NOMO-1 treated with DMSO at 0.1 percent for 48 hours (cell line): ENCODE measurements around the gene RFTN2.
"Not testable (repeated sequence)": the region's sequence is repeated elsewhere in the genome, so short reads cannot be mapped to it uniquely, and the experiment has no call there.

Source experiments
- DNase-seq: peaks from one replicate; lab custom pipeline; 2025; ENCODE audit not compliant: unreplicated experiment; lab: John Stamatoyannopoulos, UW

RFTN2 gene, protein sequence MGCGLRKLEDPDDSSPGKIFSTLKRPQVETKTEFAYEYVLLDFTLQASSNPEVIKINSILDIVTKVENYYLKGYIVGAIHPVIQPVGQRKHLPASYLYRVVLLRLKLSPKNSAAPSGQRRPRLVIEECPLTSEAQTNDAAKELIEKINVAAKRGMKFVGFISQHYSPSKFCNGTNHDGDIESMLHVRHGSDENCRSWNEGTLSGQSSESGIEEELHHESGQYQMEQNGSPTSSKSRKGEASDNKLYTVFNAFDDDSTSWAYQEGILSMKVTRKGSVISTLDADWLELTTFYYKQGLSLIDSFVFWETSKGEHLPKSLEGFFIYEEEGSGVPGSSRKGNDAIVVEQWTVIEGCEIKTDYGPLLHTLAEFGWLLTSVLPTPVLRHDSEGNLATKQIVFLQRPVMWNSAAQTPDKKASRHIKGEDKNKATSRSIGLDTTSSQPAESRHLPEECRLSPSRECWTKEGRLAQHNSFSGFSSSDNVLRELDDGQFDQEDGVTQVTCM

DNA sequence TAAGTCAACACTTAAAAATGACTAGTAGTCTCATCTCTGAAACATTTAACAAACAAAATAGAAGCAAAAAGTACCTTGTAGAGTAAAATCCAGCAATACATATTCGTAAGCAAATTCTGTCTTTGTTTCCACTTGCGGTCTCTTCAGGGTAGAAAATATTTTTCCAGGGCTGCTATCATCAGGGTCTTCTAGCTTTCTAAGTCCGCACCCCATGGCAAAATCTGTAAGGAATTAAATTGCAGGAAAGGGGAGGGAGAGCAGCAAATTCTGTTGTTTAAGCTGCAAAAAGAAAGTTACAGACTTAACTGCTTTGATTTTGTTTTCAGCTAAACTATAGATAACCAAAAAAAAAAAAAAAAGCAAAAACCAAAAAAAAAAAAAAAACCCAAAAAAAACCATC lies at the start of gene RFTN2:
RFTN2 (minus strand) TSS at position 342 of the 400 bp plus-strand sequence; CDS start at position 213, 129 bp downstream.
- no peak for DNase-seq

DNA sequence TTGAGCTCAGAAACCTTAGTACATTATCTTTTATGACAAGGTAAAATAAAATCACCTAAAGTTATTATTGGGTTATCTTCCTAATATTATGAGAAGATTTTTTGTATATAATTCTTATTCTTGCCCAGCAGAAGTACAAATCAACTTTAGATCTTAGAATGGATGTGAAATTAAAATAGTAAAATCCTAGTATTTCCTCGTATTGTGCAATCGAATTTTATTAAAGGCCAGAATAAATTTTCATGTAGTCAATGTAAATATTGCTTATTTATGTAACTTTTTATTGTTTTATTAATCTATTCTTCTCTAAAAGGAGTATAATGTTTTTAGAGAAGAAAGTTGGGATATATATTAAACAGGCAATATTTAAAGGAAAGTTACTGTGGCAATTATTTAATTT lies 42.5 kb upstream of the RFTN2 start:
- DNase-seq: no peak

DNA sequence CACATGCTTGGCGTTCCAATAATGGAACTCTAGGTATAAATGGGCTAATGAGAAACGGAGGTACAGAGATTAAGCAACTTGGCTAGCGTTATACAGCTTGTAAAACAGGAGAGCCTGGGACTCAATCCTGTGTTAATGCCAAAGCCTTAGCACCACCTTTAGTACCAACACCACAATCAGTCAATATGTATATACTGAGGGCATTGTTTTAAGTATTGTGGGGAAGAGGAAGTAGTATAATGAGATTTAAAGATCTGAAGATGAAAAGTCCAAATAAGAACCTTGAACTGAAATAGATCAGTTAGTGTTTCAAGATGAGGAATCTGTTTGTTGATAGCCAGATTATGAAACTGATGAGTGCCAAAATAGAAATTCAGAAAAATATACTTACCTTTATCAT lies 37.9 kb upstream of the RFTN2 start:
- DNase-seq: no peak

DNA sequence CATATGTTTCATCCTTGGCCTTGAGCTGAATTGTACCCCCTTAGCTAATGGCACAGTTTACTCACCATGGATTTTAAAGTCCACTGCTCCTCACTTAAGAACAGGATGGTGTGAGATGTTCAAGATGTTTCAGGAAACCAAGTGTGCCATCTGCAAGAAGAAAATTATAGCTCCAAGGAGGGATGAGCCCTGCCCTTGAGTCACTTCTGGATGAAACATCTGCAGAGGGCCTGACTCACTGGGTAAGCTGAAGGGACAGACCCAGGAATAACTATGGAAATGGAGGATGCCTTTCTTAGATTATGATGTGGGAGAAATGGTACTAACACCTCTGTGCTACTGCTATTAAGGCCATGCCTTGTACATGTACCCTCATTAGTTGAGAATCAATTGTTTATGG lies 36.2 kb upstream of the RFTN2 start:
- no peak for DNase-seq

DNA sequence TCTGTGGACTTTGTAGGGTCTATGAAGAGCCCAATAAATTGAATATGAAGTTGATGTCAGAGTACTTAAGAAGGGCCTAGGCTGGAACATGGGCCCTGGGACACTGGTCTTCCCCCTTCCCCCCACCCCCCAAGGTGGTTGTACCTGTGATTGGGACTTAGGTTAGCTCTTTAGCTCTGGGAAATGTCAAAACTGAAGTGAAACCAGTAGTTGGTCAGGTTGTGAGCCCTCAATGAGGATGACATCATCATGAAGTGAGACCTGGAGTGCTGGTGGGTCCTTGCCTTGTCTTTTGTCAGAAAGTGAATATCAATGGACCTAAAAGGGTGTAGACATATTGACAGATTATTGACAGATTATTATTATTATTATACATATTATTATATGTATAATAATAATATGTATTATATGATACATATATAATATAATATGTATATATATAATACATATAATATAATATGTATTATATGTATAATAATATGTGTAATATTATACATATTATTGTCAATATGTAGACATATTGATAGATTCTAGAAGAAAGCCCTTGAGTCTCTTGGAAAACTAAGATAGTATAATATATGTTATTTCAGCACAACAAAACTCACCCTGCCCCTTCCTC lies 35.1 kb upstream of the RFTN2 start:
- peak; percentile 14 for DNase-seq

DNA sequence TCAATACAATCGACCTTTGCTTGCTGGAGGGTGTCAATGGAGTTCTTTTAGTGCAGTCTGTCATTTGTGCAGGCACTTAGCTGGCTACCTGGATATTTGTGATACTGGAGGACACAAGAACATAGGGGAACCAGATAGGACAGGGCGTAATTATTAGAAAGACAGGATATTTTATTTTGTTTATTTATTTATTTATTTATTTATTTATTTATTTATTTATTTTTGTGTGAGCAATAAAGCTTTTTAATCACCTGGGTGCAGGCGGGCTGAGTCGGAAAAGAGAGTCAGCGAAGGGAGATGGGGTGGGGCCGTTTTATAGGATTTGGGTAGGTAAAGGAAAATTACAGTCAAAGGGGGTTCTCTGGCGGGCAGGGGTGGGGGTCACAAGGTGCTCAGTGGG lies 33.8 kb upstream of the RFTN2 start:
- not testable (repeated sequence) for DNase-seq

DNA sequence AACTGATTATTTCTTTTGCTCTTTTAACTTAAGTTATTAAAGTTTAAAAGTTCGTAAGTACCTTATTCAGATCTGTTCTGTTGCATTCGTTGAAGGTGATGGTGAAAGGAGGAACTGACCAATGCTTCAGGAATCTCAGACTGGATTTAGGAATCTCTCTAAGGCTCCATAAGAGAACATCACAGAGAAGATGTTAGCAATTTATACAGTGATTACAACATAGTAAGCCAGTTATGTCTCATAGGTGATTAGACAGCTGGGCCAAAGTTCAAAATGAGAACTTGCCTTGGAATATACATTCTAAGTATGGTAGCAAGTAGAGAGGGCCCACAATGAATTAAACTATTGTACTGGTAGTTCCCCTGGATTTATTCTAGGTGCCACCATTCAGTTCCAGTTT lies 32.9 kb upstream of the RFTN2 start:
- DNase-seq: peak; percentile 8

DNA sequence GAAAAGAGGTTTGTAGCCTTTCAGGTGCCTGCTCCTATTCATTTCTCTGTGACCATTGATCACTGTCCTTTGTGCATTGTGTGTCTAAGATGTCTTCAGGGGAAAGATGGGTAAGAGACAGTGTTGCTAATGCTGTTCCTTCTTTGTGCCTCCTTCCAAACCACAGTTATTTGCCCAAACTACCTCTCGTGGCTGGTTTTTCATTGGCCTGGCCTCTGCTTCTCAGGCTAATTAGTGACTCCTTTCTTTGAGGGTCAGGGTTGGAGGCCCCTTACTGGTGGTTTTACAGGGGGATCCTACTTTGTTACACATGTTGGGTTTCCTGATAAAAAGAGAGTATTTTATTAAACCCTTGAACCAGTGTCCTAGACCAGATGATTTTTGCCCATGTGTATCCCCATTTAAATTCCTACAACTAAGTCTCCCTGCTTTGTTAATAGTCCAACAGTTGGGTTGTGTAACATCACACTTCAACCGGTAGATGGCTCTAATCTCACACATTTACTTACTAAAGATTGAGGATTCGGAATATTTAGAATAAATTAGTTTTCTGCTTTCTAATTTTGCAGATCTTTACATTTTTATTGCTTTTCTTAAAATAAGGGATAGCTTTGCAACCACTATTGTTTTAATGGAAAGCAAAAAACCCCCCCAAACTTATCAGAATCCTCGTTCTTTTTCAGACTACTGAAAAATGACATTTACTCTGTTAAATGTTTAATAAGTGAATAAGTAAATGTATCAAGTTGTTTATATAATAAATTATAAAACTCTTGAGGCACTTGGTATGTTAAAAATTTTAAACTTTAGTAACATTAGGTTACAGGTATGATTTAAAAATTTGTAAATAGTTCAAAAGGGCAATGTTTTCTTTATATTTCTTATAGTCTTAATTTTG lies 32.2 kb upstream of the RFTN2 start:
- peak; percentile 39 for DNase-seq

DNA sequence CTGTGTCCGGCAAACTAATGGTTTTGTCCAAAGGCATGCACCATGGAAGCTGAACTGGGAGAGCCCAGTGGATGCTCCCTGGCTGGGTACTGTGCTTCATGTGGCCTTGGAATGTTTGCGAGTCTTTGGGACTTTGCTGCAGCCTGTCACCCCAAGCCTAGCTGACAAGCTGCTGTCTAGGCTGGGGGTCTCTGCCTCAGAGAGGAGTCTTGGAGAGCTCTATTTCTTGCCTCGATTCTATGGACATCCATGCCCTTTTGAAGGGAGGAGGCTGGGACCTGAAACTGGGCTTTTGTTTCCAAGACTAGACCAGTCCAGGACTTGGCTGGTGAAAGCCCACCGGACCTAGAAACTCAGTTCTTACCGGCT lies 31.4 kb upstream of the RFTN2 start:
- DNase-seq: no peak

DNA sequence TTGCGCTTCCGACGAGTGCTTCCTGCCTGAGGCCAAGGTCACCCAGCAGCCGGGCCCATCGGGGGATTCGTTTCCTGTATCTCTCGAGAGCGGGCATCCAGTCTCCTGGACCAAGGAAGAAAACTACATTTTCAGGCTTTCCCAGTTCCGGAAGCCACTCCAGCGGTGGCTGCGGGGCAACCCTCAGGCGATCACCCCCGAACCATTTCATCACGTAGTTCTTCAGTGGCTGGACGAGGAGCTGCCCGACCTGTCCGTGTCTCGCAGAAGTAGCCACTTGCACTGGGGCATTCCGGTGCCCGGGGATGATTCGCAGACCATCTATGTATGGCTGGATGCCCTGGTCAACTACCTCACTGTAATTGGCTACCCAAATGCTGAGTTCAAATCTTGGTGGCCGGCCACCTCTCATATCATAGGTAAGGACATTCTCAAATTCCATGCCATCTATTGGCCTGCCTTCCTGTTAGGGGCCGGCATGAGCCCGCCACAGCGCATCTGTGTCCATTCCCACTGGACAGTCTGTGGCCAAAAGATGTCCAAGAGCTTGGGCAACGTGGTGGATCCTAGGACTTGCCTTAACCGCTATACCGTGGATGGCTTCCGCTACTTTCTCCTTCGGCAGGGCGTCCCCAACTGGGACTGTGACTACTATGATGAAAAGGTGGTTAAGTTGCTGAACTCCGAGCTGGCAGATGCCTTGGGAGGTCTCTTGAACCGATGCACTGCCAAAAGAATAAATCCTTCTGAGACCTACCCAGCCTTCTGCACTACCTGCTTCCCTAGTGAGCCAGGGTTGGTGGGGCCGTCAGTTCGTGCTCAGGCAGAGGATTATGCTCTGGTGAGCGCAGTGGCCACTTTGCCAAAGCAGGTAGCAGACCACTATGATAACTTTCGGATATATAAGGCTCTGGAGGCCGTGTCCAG lies 30.8 kb upstream of the RFTN2 start:
- peak; percentile 2 for DNase-seq

DNA sequence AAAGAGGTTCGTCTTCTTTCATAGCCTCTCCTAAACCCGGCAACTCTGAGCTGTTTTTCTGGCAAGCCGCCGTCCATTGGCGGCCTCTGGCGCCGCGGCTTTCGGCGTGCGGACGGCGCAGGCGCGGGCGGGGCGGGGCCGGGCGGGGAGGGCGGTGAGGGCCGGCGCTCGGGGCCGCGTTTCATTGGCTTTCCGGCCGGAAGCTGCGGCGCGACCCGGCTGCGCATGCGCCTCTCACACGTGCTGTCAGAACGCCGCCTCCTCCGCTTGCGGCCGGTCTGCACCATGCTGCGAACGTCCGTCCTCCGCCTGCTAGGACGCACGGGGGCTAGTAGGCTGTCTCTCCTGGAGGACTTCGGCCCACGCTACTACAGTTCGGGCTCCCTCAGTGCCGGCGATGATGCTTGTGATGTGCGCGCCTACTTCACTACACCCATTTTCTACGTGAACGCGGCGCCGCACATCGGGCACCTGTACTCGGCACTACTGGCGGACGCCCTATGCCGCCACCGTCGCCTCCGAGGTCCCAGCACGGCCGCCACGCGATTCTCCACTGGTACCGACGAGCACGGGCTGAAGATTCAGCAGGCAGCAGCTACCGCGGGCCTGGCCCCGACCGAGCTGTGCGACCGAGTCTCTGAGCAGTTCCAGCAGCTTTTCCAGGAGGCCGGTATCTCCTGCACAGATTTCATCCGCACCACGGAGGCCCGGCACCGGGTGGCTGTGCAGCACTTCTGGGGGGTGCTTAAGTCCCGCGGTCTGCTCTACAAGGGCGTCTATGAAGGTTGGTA lies 29.9 kb upstream of the RFTN2 start, which contains the start of gene MARS2:
MARS2 (plus strand) TSS at position 249 of the 791 bp plus-strand sequence; CDS start at position 286, 37 bp downstream.
- peak; percentile 84 for DNase-seq

DNA sequence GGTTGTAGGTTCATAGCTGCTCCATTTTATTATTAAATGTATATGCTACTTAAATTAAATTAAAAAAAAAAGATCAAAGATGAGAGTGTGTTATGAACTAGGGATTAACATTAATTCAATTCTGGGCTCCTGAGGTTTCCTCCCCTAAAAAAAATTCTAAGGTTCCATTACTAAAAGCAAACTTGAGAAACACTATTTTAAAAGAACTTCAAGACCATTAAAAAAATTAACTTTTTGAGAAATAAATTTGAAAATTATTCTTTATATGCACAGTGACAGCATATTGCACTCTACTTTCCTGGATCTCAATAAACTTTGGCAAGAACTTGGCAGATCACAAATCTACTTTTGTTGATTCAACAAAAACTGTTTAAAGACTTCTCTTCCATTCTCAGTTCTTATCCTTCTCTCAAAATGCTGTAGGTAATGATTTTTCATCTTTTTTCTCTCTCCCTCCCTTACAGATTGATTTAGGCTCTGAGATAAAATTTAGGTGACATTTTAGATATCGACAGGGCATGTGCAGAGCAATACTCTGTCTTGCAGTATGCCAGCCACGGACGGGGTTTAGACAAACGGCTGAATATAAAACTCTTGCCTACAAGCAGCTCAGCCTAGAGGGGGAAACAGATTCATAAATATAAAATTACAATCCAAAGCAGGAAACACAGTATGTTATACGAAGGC lies 29.2 kb upstream of the RFTN2 start:
- peak; percentile 75 for DNase-seq

DNA sequence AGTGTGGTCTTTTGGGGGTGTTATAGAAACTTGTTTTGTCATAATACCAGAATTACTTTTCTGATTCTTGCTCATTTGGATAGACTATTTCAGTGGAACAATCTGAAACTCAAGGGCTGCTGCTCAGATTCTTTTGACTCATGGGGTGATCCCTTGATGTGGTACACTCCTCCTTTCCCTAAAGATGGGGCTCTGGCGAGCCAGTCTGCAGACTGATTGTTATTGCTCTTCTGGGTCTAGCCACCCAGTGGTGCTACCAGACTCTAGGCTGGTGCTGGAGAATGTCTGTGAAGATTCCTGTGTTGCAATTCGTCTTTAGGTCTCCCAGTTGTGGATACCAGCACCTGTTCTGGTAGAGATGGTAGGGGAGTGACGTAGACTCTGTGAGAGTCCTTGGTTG lies 25.6 kb upstream of the RFTN2 start:
- DNase-seq: no peak

DNA sequence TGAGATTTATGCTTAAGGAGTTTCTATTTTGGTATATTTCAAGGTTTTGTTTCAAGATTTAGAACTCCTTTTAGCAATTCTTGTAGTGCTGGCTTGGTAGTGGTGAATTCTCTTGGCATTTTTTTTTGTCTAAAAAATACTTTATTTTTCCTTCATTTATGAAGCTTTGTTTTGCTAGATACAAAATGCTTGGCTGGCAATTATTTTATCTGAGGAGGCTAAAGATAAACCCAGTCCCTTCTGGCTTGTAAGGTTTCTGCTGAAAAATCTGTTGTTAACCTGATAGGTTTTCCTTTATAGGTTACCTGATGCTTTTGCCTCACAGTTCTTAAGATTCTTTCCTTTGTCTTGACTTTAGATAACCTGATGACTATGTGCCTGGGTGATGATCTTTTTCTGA lies 24.3 kb upstream of the RFTN2 start:
- DNase-seq: not testable (repeated sequence)

DNA sequence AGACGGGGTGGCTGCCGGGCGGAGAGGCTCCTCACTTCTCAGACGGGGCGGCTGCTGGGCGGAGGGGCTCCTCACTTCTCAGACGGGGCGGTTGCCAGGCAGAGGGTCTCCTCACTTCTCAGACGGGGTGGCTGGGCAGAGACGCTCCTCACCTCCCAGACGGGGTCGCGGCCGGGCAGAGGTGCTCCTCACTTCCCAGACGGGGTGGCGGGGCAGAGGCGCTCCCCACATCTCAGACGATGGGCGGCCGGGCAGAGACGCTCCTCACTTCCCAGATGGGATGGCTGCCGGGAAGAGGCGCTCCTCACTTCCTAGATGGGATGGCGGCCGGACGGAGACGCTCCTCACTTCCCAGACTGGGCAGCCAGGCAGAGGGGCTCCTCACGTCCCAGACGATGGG lies 21.2 kb upstream of the RFTN2 start:
- not testable (repeated sequence) for DNase-seq

DNA sequence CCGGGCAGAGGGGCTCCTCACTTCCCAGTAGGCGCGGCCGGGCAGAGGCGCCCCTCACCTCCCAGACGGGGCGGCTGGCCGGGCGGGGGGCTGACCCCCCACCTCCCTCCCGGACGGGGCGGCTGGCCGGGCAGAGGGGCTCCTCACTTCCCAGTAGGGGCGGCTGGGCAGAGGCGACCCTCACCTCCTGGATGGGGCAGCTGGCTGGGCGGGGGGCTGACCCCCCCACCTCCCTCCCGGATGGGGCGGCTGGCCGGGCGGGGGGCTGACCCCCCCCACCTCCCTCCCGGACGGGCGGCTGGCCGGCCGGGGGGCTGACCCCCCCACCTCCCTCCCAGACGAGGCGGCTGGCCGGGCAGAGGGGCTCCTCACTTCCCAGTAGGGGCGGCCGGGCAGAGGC lies 20.6 kb upstream of the RFTN2 start:
- DNase-seq: not testable (repeated sequence)

DNA sequence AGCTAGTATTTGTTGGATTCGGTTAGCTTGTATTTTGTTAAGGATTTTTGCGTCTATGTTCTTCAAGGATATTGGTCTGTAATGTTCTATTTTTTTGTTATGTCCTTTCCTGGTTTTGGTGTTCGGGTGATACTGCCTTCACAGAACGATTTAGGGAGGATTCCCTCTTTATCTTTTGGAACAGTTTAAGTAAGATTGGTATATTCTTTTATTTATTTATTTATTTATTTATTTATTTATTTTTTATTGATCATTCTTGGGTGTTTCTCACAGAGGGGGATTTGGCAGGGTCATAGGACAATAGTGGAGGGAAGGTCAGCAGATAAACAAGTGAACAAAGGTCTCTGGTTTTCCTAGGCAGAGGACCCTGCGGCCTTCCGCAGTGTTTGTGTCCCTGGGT lies 19.8 kb upstream of the RFTN2 start:
- DNase-seq: not testable (repeated sequence)

DNA sequence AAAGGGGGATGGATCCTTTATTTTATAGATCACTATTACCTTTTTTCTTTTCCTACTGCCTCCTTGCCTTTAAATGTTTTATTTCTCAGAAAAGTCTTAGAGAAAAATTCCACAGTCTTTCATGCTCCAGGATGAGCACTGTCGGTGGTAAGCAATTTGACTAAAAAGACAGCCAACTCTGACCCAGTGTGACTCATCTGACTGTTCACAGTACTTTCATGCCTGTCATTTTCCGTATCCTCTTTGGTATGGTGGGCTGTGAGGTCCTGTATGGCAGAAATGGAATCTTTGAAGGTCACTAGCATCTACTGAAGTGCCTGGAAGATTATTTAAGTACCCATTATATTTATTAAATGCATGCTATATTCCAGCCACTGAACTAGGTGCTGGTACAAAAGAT lies 2.1 kb upstream of the RFTN2 start:
- no peak for DNase-seq

DNA sequence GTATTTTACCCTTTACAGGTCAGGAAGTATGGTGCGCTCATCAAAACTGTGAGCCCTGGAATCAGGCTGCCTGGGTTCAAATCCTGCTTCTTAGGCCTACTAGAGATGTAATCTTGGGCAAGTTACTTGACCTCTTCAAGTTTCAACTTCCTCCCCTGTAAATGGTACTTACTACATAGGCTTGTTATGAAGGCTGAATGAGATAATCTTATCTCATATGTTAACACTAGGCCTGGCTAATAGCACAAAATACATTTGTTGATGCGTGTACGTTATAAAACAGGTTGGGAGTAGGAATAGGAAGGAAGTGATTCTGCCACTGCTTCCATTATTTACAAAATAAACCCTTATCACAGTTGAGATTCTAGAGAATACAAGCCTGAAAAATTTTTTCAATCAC lies 1.7 kb upstream of the RFTN2 start:
- DNase-seq: no peak
